Memory B cell (primary cell): ENCODE measurements around the gene EGFL8.
"Not testable (repeated sequence)": the region's sequence is repeated elsewhere in the genome, so short reads cannot be mapped to it uniquely, and the experiment has no call there.

Experiments used
- ATAC-seq: fragments of 150-1000 bp; cut with Tn5 transposase; 2 replicates; pipeline ENCODE4 v1.10.0; 2021; ENCODE audit warnings: low read depth, mild to moderate bottlenecking, moderate library complexity
- DNase-seq, 2 donors: peaks; one replicate each; pipeline ENCODE4 v3.0.0; 2022; ENCODE audit warnings: low spot score in 2 of 2
- H3K27ac Mint-ChIP-seq: one replicate; pipeline ENCODE4 v1.8.0; 2022; ENCODE audit warnings: mild to moderate bottlenecking, moderate library complexity, mixed read lengths
- H3K27me3 Mint-ChIP-seq: one replicate; pipeline ENCODE4 v1.8.0; 2022; ENCODE audit warnings: mixed read lengths
- H3K36me3 Mint-ChIP-seq: one replicate; pipeline ENCODE4 v1.8.0; 2022; ENCODE audit warnings: mild to moderate bottlenecking, mixed read lengths
- H3K4me1 Mint-ChIP-seq: one replicate; pipeline ENCODE4 v1.8.0; 2022; ENCODE audit warnings: mixed read lengths
- H3K4me3 Mint-ChIP-seq: one replicate; pipeline ENCODE4 v1.8.0; 2022; ENCODE audit warnings: mild to moderate bottlenecking, moderate library complexity, mixed read lengths
- H3K9me3 Mint-ChIP-seq: one replicate; pipeline ENCODE4 v1.8.0; 2022; ENCODE audit warnings: mixed read lengths

The EGFL8 gene

DNA sequence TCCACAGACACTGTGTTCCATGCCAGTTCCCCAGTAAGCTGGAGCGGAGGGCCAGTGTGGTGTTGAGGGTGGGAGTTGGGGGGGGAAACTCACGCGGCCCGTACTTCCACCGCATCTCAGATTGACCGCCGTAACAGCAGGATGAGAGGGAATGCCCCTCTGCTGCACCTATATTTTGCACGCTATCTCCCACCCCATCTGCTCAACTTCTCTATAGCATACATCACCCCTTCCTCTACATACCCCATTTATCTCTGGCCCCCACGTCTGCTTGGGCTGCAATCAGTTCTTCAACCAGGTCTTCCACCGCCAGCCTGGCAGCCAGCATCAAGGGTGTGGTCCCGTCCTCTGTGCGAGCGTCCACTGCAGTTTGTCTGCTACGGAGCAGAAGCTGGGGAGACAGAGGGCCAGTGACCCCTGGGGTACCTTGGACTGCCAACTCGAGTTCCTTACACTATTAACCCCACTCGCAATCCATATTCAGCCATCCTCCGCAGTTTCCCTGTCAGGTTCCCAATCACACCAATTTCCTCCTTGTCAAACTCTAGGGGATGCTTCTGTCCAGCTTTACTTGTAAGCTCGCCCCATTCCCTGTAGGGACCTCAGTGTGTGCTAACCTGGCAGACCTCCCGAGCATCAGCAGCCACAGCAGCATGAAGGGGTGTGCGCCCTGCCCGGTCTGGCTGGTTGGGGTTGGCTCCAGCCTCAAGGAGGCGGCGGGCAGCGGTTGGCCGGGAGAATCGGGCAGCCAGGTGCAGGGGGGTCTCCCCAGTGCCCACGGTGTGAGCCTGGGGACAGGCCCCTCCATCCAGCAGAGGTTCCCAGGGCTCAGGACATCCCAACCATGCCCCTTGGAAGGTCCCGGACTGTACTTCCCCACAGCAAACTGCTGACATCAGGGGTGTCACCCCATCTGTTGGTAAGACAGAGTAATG lies 32.6 kb downstream of the EGFL8 start:
- ATAC-seq = no peak
- H3K27ac Mint-ChIP-seq = peak overlapping the region; percentile 99
- peaks cover 25% of the 10 kb centered on the region for H3K4me1 Mint-ChIP-seq
- H3K9me3 Mint-ChIP-seq = no peaks in the 10 kb centered on the region
- peak in 1 of 2 donors; percentile 47 for DNase-seq
- H3K36me3 Mint-ChIP-seq = peaks cover 3% of the 10 kb centered on the region
- H3K4me3 Mint-ChIP-seq = peak overlapping the region; percentile 98
- H3K27me3 Mint-ChIP-seq = no peaks in the 10 kb centered on the region

DNA sequence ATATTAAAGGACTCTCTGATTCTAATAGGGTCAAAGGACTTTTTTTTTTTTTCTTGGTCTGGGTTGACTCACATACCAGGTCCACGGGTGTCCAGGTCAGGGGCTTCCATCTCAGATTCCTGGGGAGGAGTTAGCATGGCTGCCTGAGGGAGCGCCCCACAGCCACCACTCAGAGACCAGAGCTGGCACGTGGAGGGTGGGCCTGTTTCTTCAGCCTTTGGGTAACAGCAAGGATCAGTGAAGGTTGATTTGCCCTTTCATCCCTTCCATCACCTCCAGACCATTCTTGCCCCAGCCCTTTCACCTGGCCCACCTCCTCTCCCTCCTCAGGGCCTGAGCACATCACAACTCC lies 33.9 kb downstream of the EGFL8 start:
- no peaks in the 10 kb centered on the region for H3K27me3 Mint-ChIP-seq
- peak overlapping the region; percentile 99 for H3K27ac Mint-ChIP-seq
- ATAC-seq = no peak
- H3K4me1 Mint-ChIP-seq = peaks cover 22% of the 10 kb centered on the region
- H3K36me3 Mint-ChIP-seq = no peaks in the 10 kb centered on the region
- no peaks in the 10 kb centered on the region for H3K9me3 Mint-ChIP-seq
- H3K4me3 Mint-ChIP-seq = no peak overlapping the region
- DNase-seq = no peak

DNA sequence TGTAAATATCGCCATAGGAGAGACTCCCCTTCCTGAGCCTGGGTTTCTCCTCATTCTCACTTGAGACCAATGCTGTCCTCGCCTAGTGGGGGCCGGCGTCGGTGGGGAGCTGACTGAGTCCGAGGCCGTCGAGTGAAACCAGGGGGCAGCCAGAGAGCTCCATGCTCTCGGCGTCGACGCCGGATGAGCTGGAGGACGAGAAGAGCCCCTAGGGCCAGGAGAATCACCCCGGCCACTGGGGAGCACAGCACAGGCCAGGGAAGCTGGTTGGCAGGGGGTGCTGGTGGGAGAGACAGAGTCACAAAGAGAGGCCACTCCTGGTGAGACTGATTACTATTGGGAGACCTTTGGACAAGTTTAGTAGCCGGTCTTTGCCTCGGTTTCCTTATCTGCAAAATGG lies 34.5 kb downstream of the EGFL8 start:
- H3K36me3 Mint-ChIP-seq = no peaks in the 10 kb centered on the region
- no peak overlapping the region for H3K4me3 Mint-ChIP-seq
- DNase-seq (no peak), ATAC-seq (no peak)
- no peaks in the 10 kb centered on the region for H3K27me3 Mint-ChIP-seq
- H3K9me3 Mint-ChIP-seq = no peaks in the 10 kb centered on the region
- H3K4me1 Mint-ChIP-seq = peaks cover 17% of the 10 kb centered on the region
- peak overlapping the region; percentile 99 for H3K27ac Mint-ChIP-seq

DNA sequence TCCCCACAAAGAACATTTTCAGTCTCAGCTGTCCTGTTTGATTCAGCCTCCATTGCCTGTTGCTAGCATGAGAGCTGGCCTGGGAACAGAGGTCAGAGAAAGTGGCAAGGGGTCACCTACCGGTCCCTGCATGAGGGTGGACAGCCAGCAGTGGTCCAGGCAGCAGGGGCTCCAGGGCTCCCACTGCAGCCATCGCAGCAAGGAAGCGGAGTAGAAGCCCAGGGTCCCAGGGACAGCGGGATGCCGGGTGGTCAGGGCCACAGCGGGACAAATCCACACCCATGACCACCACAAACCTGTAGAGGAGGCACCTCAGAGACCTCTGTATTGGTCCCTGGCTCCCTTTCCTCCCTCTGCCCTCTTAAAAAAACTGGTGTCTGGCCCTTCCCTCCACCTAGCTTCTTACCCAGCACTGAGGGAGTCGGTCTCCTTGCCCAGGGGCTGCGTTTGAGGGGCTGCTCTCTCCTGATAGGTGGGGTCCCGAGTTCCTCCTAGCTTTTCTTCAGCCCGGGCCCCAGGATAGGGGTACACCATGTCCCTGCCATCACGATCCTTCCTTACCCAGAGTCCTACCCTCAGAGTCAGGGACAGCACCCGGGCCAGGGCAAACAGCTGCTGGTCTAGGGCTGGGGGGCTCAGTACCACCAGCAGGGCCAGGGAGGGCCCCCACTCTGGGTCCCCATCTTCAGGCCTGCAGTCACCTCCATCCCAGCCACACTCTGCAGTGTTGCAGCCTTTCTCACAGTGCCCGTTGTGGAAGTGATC lies 36.5 kb downstream of the EGFL8 start:
- no peak overlapping the region for H3K4me3 Mint-ChIP-seq
- H3K27ac Mint-ChIP-seq = no peak overlapping the region
- no peaks in the 10 kb centered on the region for H3K9me3 Mint-ChIP-seq

DNA sequence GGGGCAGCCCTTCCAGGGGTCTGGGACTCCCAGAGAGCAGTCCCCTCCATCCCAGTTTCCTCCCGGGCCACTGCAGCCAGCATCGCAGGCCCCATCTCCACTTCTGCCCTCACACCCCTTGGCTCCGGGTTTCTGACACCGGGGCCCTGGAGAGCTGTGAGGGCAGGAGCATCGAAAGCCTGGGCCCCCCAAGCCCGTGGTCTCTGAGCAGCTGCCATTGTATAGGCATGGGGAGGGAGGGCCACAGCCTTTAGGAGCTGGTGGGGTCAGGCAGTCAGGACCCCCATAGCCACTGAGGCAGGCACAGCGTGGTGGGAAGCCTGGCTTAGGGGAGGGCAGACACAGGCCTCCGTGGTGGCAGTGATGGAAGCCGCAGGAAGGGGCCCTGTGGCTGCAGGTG lies 37.8 kb downstream of the EGFL8 start:
- no peaks in the 10 kb centered on the region for H3K36me3 Mint-ChIP-seq
- H3K9me3 Mint-ChIP-seq = no peaks in the 10 kb centered on the region
- H3K4me3 Mint-ChIP-seq = no peak overlapping the region
- H3K4me1 Mint-ChIP-seq = peaks cover under 1% of the 10 kb centered on the region
- no peak for DNase-seq
- H3K27me3 Mint-ChIP-seq = no peaks in the 10 kb centered on the region
- H3K27ac Mint-ChIP-seq = no peak overlapping the region
- no peak for ATAC-seq

More for the DNA sequence above, 36.5 kb downstream of the EGFL8 start:
- Mint-ChIP-seq H3K27me3 (no peaks in the 10 kb centered on the region), H3K36me3 (no peaks in the 10 kb centered on the region), H3K4me1 (peaks cover 6% of the 10 kb centered on the region)
- no peak for DNase-seq
- no peak for ATAC-seq

DNA sequence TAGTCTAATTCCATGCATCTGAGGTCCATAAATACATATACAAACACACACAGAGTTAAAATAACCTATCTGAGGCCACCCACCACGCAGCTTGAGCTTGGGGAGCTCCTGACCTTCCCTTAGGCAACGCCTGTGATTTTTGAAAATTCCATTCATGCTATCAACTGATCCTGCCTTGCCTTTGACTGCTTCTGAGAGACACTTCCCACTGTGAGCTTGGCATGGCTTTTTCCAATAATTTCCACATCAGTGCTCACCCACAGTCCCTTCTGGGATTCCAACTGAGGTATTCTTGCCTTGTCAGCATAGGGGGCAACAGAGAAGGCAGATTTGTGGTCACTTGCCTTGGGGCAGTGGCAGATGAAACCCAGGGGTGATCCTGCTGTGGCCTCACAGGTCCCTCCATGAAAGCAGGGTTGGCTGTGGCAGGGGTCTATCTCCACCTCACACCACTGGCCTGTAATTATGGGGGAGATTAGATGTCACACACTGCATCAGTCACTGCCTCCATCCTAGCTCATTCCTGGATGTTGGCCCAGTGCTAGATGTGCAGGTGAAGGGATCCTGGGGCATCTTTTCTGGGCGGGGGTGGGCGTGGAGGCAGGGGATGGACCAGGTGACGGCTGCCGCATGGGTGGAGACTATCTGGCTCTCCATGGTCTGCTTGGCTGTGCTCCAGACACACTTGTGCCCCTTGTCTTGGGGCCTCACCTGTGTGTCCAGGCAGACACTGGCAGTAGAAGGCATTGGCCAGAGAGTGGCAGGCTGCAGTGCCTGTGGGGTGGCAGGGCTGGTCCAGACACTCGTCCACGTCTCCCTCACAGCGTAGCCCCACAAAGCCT lies 39.3 kb downstream of the EGFL8 start:
- no peak for DNase-seq
- no peaks in the 10 kb centered on the region for H3K36me3 Mint-ChIP-seq
- H3K4me3 Mint-ChIP-seq = no peak overlapping the region
- no peak overlapping the region for H3K27ac Mint-ChIP-seq
- H3K4me1 Mint-ChIP-seq = peaks cover 5% of the 10 kb centered on the region
- ATAC-seq = no peak
- H3K9me3 Mint-ChIP-seq = no peaks in the 10 kb centered on the region
- no peaks in the 10 kb centered on the region for H3K27me3 Mint-ChIP-seq

DNA sequence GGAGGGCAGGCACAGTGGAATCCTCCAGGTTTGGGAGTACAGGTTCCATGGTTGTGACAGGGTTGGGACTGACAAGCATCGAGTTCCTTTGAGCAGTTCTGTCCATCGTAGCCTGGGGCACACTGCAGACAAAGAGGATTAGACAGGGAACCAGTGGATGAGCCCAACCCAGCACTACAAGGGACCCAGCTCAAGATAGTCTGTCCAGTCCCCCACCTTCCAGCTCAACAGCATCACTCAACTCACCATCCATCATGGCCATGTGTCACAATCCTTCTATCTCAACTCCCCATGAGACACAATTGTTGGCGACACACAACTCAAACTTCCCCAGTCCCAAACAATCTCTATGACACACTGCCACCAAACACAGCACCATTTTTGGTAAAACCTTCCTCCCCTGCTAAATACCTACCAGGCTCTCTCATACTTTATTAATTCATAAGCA lies 39.9 kb downstream of the EGFL8 start:
- no peak for ATAC-seq
- H3K9me3 Mint-ChIP-seq = no peaks in the 10 kb centered on the region
- H3K4me3 Mint-ChIP-seq = no peak overlapping the region
- peaks cover 7% of the 10 kb centered on the region for H3K4me1 Mint-ChIP-seq
- no peak overlapping the region for H3K27ac Mint-ChIP-seq
- H3K27me3 Mint-ChIP-seq = no peaks in the 10 kb centered on the region
- DNase-seq = no peak
- no peaks in the 10 kb centered on the region for H3K36me3 Mint-ChIP-seq

DNA sequence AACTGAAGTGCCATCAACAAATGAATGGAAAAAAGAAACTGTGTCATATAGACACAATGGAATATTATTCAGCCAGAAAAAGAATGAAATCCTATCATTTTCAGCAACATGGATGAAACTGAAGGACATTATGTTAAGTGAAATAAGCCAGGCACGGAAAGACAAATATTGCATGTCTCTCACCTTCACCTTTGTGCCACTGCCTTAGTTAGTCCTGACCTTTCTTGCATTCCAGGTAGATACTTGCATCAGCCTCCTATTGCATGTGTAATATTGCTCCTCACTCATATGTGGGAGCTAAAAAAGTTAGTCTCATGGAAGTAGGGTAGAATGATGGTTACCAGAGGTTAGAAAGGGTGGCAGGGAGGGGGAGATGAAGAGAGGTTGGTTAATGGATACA lies 44.6 kb downstream of the EGFL8 start:
- DNase-seq = no peak
- ATAC-seq = no peak
- no peaks in the 10 kb centered on the region for H3K36me3 Mint-ChIP-seq
- no peaks in the 10 kb centered on the region for H3K27me3 Mint-ChIP-seq
- H3K9me3 Mint-ChIP-seq = no peaks in the 10 kb centered on the region
- H3K4me3 Mint-ChIP-seq = no peak overlapping the region
- H3K4me1 Mint-ChIP-seq = peaks cover 11% of the 10 kb centered on the region
- peak overlapping the region; percentile 29 for H3K27ac Mint-ChIP-seq

DNA sequence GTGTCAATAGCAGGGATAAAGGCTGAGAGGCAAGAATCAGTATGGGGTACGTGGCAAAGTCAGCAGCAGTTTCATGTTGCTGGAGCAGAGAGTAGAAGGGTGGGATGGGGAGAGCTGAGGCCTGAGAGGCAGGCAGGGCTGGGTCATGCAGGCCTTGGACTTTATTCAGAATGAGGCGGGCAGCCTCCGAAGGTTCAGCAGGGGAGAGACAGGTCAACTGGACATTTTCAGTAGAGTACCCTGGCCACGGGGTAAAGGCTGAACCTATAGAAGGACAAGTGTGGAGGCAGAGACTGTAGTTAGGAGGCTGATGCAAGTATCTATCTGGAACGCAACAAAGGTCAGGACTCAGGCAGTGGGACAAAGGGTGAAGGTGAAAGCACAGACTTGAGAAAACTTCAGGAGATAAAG lies 45.8 kb downstream of the EGFL8 start:
- no peaks in the 10 kb centered on the region for H3K36me3 Mint-ChIP-seq
- no peaks in the 10 kb centered on the region for H3K9me3 Mint-ChIP-seq
- DNase-seq (no peak), ATAC-seq (no peak)
- H3K4me3 Mint-ChIP-seq = no peak overlapping the region
- H3K27me3 Mint-ChIP-seq = no peaks in the 10 kb centered on the region
- H3K27ac Mint-ChIP-seq = no peak overlapping the region
- H3K4me1 Mint-ChIP-seq = peaks cover 13% of the 10 kb centered on the region

DNA sequence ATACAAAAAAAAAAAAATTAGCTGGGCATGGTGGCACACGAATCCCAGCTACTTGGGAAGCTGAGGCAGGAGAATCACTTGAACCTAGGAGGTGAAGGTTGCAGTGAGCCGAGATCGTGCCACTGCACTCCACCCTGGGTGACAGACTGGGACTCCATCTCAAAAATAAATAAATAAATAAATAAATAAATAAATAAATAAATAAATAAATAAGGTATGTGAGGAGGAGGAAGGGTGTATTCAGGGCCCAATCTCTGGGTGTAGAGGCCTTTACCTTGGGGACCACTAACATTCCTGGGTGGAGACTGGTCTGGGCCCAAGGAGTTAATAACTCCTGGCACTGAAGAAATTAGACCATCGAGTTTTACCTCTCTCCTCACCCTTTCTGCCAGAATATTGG lies 47.0 kb downstream of the EGFL8 start:
- not testable (repeated sequence) for DNase-seq, H3K4me3 Mint-ChIP-seq, H3K36me3 Mint-ChIP-seq, ATAC-seq, H3K27ac Mint-ChIP-seq, H3K27me3 Mint-ChIP-seq, H3K9me3 Mint-ChIP-seq
- peaks cover 17% of the 10 kb centered on the region for H3K4me1 Mint-ChIP-seq

DNA sequence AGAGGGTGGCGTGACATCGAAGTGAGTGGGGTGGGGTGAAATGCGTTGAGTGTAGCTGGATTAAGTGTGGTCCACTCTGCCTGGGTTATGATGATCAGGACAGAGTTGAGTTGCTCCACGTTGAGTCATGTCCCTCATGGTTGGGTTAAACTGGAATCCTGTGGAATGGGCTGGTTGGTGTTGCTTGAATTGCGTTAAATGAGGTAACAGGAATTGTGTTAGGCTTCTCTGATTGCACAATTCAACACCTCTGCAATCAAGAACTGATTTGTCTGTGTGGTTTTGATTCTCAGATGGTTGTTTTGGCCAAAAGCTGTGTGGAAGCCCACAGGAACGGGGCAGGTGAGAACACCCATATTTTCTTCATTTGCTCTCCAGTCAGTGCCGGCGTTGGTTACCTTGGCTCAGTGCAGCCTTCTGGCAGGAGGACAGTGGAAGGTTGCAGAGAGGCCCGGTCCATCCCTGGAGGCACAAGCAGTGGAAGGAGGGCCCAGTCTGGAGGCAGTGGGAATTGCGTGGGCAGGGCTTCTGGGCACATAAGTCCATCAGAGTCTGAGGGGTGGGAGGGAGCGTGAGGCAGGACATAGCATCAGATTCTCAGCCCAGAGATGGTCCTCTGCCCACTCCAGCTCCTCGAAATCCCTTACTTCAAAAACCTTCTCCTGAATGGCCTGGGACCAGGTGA lies 47.8 kb downstream of the EGFL8 start:
- Mint-ChIP-seq H3K9me3 (no peaks in the 10 kb centered on the region), H3K27me3 (no peaks in the 10 kb centered on the region), H3K36me3 (no peaks in the 10 kb centered on the region), H3K4me1 (peaks cover 17% of the 10 kb centered on the region), H3K27ac (no peak overlapping the region), H3K4me3 (no peak overlapping the region)
- ATAC-seq (no peak), DNase-seq (no peak)

DNA sequence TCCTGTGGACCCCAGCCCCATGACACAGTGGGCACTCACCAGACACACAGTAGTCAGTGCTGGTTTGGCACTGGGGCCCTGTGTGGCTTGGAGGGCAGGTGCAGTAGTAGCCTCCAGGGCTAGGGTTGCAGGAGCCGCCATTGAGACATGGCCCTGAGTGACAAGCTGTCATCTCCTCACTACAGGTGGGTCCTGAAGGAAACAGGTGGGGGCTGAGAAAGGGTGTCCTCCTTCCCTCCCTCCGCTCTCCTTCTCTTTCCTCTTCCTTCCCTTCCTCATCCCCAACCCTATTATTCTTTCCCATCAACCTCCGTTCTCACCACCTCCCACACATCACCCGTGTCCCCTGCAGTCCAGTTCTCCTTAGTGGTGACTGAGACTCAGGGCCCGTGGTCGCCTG lies 49.3 kb downstream of the EGFL8 start:
- Mint-ChIP-seq H3K36me3 (no peaks in the 10 kb centered on the region), H3K9me3 (no peaks in the 10 kb centered on the region), H3K27ac (peak overlapping the region; percentile 19), H3K27me3 (no peaks in the 10 kb centered on the region), H3K4me1 (peaks cover 12% of the 10 kb centered on the region), H3K4me3 (no peak overlapping the region)
- DNase-seq (no peak), ATAC-seq (no peak)

DNA sequence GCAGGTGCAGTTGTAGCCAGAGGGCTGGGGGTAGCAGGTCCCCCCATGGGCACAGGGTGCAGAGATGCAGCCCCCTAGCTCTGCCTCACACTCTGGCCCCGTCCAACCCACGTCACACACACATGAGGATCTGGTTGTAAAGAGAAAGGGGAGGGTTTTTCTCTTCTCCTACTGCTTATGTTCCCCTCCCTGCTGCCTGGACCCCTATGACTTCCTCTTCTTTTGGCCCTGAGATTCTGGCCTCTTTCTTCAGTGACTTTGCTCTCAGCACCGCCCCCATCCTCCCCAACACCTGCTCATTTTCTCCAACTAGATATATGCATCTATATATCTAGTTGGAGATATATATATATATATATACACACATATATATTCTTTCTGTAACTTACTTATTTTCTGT lies 49.7 kb downstream of the EGFL8 start:
- Mint-ChIP-seq H3K4me3 (no peak overlapping the region), H3K36me3 (no peaks in the 10 kb centered on the region), H3K27me3 (no peaks in the 10 kb centered on the region), H3K27ac (peak overlapping the region; percentile 19), H3K9me3 (no peaks in the 10 kb centered on the region), H3K4me1 (peaks cover 12% of the 10 kb centered on the region)
- ATAC-seq (no peak), DNase-seq (no peak)
